ENCODE data around the gene OS9. TPM values are rescaled to one million over a fixed set of nuclear protein-coding genes. Genes with fewer than 3 reads are reported as not detected.

OS9 gene
- total RNA-seq, 4 donors from 2014 or later = 262 to 393 (median 286) TPM

DNA sequence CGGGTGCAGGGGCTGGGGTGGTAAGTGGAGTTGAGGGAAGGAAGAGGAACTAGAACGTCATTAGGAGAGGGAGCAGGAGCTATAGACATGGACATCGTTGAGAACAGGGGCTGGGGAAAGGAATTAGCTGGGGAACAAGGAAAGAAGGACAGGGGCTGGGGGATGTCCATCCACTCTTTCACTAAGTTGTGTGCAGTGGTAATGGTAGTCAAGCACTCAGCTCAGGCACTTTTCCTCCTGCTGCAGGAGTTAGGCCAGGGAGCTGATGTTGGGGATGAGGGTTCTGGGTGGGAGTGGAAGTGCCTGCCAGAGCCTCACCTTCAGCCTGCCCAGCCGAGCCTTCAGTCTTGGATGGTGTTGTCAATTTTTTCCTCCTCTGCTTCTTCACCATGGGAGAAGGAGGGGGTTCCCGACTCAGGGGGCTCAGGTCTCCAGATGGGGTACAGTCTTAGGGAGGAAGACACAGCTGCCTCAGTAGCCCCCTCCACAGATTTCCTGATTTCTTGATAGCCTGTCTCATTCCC is 35.5 kb downstream of the OS9 start:
- no peak for DNase-seq
- Histone ChIP-seq H3K36me3 (no peaks in the 10 kb centered on the region), H3K9me3 (no peaks in the 10 kb centered on the region), H3K4me1 (peaks cover 9 to 24% of the 10 kb centered on the region in 2 donors), H3K27me3 (no peaks in the 10 kb centered on the region), H3K4me3 (replicated peaks in 1 of 3) (no peak overlapping the region), H3K27ac (no peak overlapping the region)
- no peak for TF ChIP-seq POLR2A (IDR thresholded peaks at IDR 0.05)
- TF ChIP-seq, protein P1, sequence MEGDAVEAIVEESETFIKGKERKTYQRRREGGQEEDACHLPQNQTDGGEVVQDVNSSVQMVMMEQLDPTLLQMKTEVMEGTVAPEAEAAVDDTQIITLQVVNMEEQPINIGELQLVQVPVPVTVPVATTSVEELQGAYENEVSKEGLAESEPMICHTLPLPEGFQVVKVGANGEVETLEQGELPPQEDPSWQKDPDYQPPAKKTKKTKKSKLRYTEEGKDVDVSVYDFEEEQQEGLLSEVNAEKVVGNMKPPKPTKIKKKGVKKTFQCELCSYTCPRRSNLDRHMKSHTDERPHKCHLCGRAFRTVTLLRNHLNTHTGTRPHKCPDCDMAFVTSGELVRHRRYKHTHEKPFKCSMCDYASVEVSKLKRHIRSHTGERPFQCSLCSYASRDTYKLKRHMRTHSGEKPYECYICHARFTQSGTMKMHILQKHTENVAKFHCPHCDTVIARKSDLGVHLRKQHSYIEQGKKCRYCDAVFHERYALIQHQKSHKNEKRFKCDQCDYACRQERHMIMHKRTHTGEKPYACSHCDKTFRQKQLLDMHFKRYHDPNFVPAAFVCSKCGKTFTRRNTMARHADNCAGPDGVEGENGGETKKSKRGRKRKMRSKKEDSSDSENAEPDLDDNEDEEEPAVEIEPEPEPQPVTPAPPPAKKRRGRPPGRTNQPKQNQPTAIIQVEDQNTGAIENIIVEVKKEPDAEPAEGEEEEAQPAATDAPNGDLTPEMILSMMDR (IDR thresholded peaks at IDR 0.05) = no peak
- intact Hi-C loops (cut with DNase I) = no loop called here
- 47 to 49% methylated on average over 5 of the region's 5 CpGs for WGBS, 2 donors

DNA sequence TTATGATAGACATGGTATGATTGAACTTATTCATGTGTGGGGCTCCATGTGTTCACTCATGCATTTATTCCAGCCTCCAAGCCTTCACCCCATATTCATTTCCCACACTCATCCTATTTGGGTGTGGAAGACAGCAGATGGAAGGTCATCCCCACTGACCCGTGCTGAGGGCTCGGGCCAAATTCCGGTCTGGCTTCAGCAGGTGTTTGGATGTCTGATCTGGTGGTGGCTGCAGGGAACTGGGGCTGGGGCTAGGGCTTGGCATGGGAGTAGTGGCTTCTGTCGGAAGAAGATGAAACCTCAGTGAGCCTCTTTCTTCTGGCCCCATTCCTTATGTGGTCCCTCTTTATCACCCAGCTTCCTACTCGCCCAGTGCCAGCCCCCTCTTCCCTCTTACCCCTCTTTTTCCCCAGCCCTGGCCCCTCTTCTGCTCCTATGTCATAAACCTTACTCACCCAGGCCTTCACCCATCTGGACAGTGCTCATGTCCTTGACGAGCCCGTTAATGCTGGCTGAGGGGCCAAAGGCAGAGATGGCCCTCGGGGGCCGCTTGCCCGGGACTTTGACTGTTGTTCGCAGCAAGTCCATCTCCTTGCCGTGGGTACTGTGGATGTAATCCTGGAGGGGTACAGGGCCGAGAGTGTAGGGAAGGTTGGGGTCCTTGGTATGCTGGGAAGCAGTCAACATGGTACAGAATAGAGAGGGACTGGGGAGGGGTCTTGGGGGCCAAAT is 36.6 kb downstream of the OS9 start:
- intact Hi-C loops (cut with DNase I) = no loop called here
- no peak for TF ChIP-seq POLR2A (IDR thresholded peaks at IDR 0.05)
- TF ChIP-seq, protein P1 (IDR thresholded peaks at IDR 0.05) = no peak
- DNase-seq = no peak
- Histone ChIP-seq H3K4me3 (replicated peaks in 1 of 3) (no peak overlapping the region), H3K36me3 (no peaks in the 10 kb centered on the region), H3K27me3 (peaks cover 3% of the 10 kb centered on the region), H3K27ac (no peak overlapping the region), H3K4me1 (peaks cover 9 to 26% of the 10 kb centered on the region in 2 donors), H3K9me3 (no peaks in the 10 kb centered on the region)
- WGBS, 2 donors = 76 to 79% methylated on average over 13 of the region's 13 CpGs

DNA sequence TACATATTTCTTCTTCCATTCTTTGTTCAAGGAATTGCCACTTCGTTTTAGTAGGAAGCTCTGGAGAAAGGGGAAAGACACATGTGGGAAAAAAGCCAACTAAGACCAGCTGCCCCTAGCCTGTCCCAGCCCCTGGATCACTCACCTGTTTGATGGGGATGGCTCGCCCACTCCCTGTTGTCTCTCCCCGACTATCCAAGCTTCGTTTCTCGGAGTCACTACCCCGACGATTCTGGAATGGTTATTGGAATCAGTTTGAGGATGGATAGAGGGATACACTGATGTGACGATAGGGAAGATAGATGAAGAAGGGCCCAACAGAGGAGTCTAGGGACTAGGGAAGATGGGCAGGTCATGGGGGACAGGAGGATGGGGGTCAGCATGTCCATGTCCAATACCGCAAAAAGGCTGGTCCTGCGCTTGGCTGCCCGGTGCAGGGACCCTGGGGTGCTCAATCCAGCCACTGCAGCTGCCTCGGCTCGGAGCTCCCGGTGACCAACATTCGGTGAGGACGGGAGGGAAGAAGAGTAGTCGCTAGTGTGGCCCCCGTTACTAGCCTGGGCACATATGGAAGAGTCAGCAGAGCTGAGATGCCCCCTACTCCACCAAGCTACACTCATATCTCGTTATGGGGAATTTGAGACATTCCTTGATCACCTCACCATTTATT is 37.6 kb downstream of the OS9 start:
- Histone ChIP-seq H3K4me1 (peaks cover 9 to 27% of the 10 kb centered on the region in 2 donors), H3K27ac (no peak overlapping the region), H3K4me3 (replicated peaks in 1 of 3) (no peak overlapping the region), H3K9me3 (no peaks in the 10 kb centered on the region), H3K36me3 (no peaks in the 10 kb centered on the region), H3K27me3 (peaks cover 13% of the 10 kb centered on the region)
- intact Hi-C loops (cut with DNase I) = no loop called here
- TF ChIP-seq POLR2A (IDR thresholded peaks at IDR 0.05) = no peak
- TF ChIP-seq, protein P1 (IDR thresholded peaks at IDR 0.05) = no peak
- WGBS, 2 donors = 76 to 77% methylated on average over 19 of the region's 19 CpGs
- no peak for DNase-seq

DNA sequence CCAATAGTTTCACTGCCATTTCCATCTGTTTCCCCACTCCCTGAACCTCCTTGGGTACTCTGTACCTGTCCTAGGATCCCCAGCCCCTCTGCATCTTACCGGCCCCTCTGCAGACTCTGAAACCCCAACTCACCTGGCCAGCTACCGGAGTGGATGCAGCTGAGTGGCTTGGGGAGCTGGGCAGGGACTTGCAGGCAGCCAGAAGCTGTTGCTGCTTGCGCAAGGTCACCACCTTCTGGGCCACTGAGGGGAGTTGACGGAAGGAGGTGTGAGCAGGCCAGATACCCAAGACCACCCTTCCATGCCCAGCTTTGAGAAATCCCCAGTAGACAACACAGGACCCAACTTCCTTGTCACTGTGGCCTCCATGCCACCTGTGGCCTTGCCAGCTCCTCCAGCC is 38.3 kb downstream of the OS9 start:
- Histone ChIP-seq H3K9me3 (no peaks in the 10 kb centered on the region), H3K36me3 (no peaks in the 10 kb centered on the region), H3K4me3 (replicated peaks in 1 of 3) (no peak overlapping the region), H3K27ac (no peak overlapping the region), H3K4me1 (peaks cover 4 to 27% of the 10 kb centered on the region in 2 donors), H3K27me3 (peaks cover 20% of the 10 kb centered on the region)
- intact Hi-C loops (cut with DNase I) = no loop called here
- 48% methylated on average over 4 of the region's 4 CpGs for WGBS, 2 donors
- no peak for DNase-seq
- no peak for TF ChIP-seq POLR2A (IDR thresholded peaks at IDR 0.05)
- TF ChIP-seq, protein P1 (IDR thresholded peaks at IDR 0.05) = no peak
